ENCODE measurements around the gene AGTPBP1. TPM values are rescaled to one million over a fixed set of nuclear protein-coding genes. Genes with fewer than 3 reads are reported as not detected.

AGTPBP1 gene
- total and polyA plus RNA-seq, 4 donors = 10.6 to 55.9 (median 22.4) TPM

DNA sequence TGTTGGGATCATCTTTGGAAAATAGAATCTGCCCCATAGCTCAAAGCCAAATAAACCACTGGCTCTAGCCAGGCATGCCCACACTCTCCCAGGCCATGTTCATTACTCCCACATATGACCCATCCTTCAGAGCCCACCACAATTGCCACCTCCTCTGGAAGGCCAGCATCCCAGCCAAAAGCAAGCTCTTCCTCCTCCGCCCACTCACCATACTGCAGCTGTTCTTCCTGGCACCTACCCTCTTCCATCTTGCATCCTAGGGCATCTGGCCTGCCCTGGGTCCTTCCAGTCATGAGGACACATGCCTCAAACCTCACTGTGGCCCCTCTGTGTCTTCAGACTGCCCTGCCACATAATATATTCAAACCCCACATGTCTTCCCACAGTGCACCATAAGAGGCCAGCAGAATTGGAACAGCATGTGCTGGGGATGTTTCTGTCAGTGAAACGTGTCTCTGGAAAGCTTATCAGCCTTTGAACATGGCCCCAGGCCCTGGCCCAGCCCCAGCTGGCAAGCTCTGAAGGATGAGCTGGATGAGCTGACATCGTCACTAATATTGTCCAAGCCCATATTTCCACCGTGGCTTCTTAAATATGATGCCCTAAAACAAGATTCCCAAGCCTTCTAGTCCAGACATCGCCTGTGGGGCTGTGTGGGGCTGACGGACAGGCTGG is 230.8 kb downstream of the AGTPBP1 start:
- H3K4me1 ChIP-seq (ENCODE audit: control insufficient read depth in 5 of 5, insufficient read depth in 5 of 5, low read length in 5 of 5) = peaks cover 0 to 2% (median 0%) of the 10 kb centered on the region in 5 donors
- 76 to 85% methylated on average over 6 of the region's 6 CpGs for WGBS, 2 donors
- no peak overlapping the region for H3K9ac ChIP-seq (ENCODE audit: insufficient read depth in 1 of 2, low read length in 2 of 2)

DNA sequence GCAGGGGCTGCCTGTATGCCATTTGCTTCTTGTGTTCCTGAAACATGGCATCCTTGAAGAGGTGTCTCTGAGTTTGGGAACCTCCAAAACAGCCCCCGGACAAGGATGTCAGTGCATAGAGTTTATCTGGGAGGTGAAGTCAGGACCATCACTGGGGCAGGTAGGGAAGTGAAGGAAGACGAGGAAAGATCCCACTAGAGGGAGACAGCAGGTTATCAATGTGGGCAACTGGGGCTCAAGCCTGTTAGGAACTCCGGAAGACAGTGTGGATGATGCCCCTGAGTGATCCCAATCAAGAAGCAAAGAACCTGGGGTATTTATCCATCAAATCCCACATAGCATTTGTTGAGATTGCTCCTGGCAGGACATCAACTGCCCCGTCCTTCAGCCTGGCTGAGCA is 233.1 kb downstream of the AGTPBP1 start:
- no peak for ATAC-seq (ENCODE audit: insufficient read depth, low FRiP score)
- no peak for DNase-seq

More for the DNA sequence above, 230.8 kb downstream of the AGTPBP1 start:
- TF ChIP-seq, protein P1, sequence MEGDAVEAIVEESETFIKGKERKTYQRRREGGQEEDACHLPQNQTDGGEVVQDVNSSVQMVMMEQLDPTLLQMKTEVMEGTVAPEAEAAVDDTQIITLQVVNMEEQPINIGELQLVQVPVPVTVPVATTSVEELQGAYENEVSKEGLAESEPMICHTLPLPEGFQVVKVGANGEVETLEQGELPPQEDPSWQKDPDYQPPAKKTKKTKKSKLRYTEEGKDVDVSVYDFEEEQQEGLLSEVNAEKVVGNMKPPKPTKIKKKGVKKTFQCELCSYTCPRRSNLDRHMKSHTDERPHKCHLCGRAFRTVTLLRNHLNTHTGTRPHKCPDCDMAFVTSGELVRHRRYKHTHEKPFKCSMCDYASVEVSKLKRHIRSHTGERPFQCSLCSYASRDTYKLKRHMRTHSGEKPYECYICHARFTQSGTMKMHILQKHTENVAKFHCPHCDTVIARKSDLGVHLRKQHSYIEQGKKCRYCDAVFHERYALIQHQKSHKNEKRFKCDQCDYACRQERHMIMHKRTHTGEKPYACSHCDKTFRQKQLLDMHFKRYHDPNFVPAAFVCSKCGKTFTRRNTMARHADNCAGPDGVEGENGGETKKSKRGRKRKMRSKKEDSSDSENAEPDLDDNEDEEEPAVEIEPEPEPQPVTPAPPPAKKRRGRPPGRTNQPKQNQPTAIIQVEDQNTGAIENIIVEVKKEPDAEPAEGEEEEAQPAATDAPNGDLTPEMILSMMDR (IDR thresholded peaks at IDR 0.05; ENCODE audit: control extremely low read depth, extremely low read depth) = no peak
- Histone ChIP-seq H3K27ac (ENCODE audit: low read depth in 1 of 2, low read length in 1 of 2) (no peak overlapping the region), H3K36me3 (ENCODE audit: control insufficient read depth in 4 of 4, insufficient read depth in 4 of 4, low read length in 4 of 4) (no peaks in the 10 kb centered on the region), H3K4me3 (no peak overlapping the region), H3K27me3 (ENCODE audit: control insufficient read depth in 3 of 3, insufficient read depth in 3 of 3, low read length in 2 of 3) (no peaks in the 10 kb centered on the region), H3K9me3 (ENCODE audit: control insufficient read depth in 4 of 4, insufficient read depth in 3 of 4, low read length in 3 of 4) (no peaks in the 10 kb centered on the region)
- DNase-seq (peak in 1 of 3 donors; percentile 29), ATAC-seq (ENCODE audit: insufficient read depth, low FRiP score) (no peak)

DNA sequence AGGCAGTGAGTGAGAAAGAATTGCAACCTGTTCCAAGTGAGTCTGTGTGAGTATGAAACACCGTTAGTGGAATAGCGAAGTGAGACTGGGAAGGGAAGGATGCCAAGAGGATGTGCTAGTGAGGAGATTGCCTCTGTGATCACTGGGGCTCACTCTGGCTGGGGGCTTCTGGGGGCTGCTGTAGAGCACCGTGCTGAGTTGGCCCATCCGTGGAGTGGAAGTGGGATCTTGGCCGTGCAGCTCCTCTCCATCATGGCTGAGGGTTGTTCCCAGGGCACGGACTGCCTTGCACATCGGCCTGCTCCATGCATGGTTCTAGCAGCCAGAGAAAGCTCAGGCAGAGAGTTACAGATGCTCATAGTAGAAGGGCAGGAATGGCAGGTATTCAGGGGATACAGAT is 236.1 kb downstream of the AGTPBP1 start:
- Histone ChIP-seq H3K27ac (ENCODE audit: low read depth in 1 of 2, low read length in 1 of 2) (no peak overlapping the region), H3K9me3 (ENCODE audit: control insufficient read depth in 4 of 4, insufficient read depth in 3 of 4, low read length in 3 of 4) (peaks cover 0 to 4% (median 0%) of the 10 kb centered on the region in 4 donors), H3K27me3 (ENCODE audit: control insufficient read depth in 3 of 3, insufficient read depth in 3 of 3, low read length in 2 of 3) (no peaks in the 10 kb centered on the region), H3K9ac (ENCODE audit: insufficient read depth in 1 of 2, low read length in 2 of 2) (no peak overlapping the region), H3K4me3 (no peak overlapping the region), H3K4me1 (ENCODE audit: control insufficient read depth in 5 of 5, insufficient read depth in 5 of 5, low read length in 5 of 5) (no peaks in the 10 kb centered on the region), H3K36me3 (ENCODE audit: control insufficient read depth in 4 of 4, insufficient read depth in 4 of 4, low read length in 4 of 4) (no peaks in the 10 kb centered on the region)
- ATAC-seq (ENCODE audit: insufficient read depth, low FRiP score) (no peak), DNase-seq (no peak)
- TF ChIP-seq, protein P1 (IDR thresholded peaks at IDR 0.05; ENCODE audit: control extremely low read depth, extremely low read depth) = no peak
- 88 to 90% methylated on average over 7 of the region's 7 CpGs for WGBS, 2 donors

More for the DNA sequence above, 233.1 kb downstream of the AGTPBP1 start:
- Histone ChIP-seq H3K4me3 (no peak overlapping the region), H3K9ac (ENCODE audit: insufficient read depth in 1 of 2, low read length in 2 of 2) (no peak overlapping the region), H3K4me1 (ENCODE audit: control insufficient read depth in 5 of 5, insufficient read depth in 5 of 5, low read length in 5 of 5) (no peaks in the 10 kb centered on the region), H3K27me3 (ENCODE audit: control insufficient read depth in 3 of 3, insufficient read depth in 3 of 3, low read length in 2 of 3) (no peaks in the 10 kb centered on the region), H3K9me3 (ENCODE audit: control insufficient read depth in 4 of 4, insufficient read depth in 3 of 4, low read length in 3 of 4) (peaks cover 0 to 4% (median 0%) of the 10 kb centered on the region in 4 donors), H3K36me3 (ENCODE audit: control insufficient read depth in 4 of 4, insufficient read depth in 4 of 4, low read length in 4 of 4) (no peaks in the 10 kb centered on the region), H3K27ac (ENCODE audit: low read depth in 1 of 2, low read length in 1 of 2) (no peak overlapping the region)
- WGBS, 2 donors = 81 to 83% methylated on average over 4 of the region's 4 CpGs
- TF ChIP-seq, protein P1 (IDR thresholded peaks at IDR 0.05; ENCODE audit: control extremely low read depth, extremely low read depth) = no peak

All from lung (tissue), 12 donors.